HUES64 (cell line): Measurements from ENCODE around the gene ACHE.

Experiments
- H3K27ac ChIP-seq: 2 replicates; pipeline ENCODE4 v1.7.0; 2013; ENCODE audit warnings: low read depth, low read length, inconsistent platforms
- H3K27me3 ChIP-seq: 2 replicates; pipeline ENCODE4 v1.6.1; 2013; ENCODE audit warnings: mild to moderate bottlenecking, low read length; ENCODE audit not compliant: insufficient read depth
- H3K36me3 ChIP-seq: 2 replicates; pipeline ENCODE4 v1.6.1; 2013; ENCODE audit warnings: mild to moderate bottlenecking, low read length; ENCODE audit not compliant: insufficient read depth
- H3K4me1 ChIP-seq: 2 replicates; pipeline ENCODE4 v1.6.1; 2013; ENCODE audit warnings: mild to moderate bottlenecking, low read length, moderate library complexity; ENCODE audit not compliant: insufficient read depth
- H3K4me3 ChIP-seq: 2 replicates; pipeline ENCODE4 v1.5.1; 2013; ENCODE audit warnings: mild to moderate bottlenecking, low read length, moderate library complexity
- H3K9ac ChIP-seq: 2 replicates; pipeline ENCODE4 v1.6.1; 2013; ENCODE audit warnings: mild to moderate bottlenecking, low read depth, low read length
- H3K9me3 ChIP-seq: 2 replicates; pipeline ENCODE4 v1.6.1; 2013; ENCODE audit warnings: low read depth, low read length; ENCODE audit not compliant: insufficient read depth
- WGBS: fragments of 150-250, 120-280 bp; methylation state at CpG from one replicate; pipeline ENCODE4 v1.1.7; 2013; ENCODE audit warnings: missing lambda C conversion rate; 5-methylcytosine and 5-hydroxymethylcytosine counted together

Gene ACHE

DNA sequence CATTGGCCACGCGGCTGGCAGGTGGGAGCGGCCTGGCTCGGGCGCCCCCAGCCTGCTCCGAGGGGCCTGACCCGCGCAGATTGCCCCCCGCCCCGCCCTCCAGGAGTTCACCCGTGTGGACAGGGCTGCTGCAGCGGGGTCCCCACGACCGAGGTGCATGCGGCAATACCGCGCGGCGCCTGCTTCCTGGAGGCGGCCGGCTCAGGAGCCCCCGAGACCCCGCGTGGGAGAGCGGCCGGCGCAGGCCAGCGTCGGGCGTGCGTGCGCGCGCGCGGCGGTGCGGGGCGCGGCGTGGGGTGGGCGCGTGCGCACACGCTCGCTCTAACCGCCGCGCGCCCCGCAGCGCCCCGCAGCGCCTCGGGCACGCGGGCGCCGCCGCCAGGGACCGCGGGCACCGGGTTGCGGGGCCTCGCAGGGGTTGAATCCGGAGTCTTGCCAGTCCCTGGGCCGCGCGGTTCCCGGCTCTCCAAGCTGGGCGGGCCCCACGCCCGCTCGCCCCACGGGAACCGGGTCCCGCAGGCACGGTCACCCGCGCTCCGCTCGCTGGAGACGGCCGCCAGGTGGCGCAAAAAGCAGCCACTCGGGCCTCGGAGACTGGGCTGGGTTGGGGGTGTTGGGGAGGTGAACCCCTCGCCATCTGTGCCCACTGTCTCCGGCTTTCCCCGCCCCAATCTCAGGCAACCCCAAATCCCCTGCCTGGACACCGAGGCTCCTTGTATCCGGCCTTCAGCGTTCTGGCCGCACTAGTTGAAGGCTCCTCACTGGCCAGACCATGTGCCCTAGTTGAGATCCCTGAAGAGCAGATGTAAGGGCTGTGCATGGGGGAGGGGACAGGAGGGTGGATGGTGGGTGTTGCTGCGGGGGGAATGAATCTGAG is 1.3 kb upstream of the ACHE start:
- H3K27ac ChIP-seq, result no peak overlapping the region

DNA sequence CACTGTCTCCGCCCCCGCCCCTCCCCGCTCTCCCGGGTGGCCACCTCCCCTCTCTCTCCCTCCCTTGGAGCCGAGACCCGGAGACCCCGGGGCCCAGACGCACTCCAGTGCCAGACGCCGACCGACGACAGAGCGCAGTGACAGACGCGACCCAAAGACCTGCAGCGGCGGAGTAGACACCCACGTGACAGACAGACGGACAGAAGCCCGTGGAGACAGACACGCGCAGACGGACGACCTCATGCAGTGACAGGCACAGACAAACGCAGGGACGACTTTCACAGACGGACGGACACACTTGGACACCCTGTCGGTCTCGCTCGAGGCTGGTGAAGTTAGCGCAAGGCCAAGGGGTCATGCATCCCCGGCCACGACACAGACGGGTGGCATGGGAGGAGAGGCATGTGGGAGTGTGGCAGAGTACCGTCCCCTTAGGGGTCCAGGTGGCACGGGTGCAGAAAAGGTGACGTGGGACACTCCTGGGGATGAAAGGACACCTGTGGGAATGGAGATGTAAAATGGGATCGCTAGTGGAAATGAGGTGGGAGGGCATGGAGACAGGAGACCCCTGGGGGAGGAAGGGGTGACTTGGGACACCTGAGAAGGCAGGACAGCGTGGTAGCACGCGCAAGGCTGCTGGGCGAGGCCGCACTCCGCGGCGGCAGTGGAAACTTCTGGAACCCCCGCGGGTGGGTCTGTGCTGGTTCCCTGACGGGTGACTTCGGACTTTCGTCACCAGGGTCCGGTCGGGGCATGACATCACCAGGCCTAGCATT is 456 bp upstream of the ACHE start:
- Histone ChIP-seq H3K9me3 (no peaks in the 10 kb centered on the region), H3K27ac (no peak overlapping the region), H3K4me1 (no peaks in the 10 kb centered on the region), H3K4me3 (peak overlapping the region; percentile 37), H3K27me3 (peaks cover 28% of the 10 kb centered on the region), H3K36me3 (no peaks in the 10 kb centered on the region), H3K9ac (no peak overlapping the region)
- WGBS, result 4% methylated on average over 52 of the region's 54 CpGs

More for the DNA sequence above, 1.3 kb upstream of the ACHE start:
- no peaks in the 10 kb centered on the region for H3K36me3 ChIP-seq
- WGBS, result 2% methylated on average over 95 of the region's 95 CpGs
- no peaks in the 10 kb centered on the region for H3K9me3 ChIP-seq
- H3K4me3 ChIP-seq, result peak overlapping the region; percentile 37
- no peaks in the 10 kb centered on the region for H3K4me1 ChIP-seq
- H3K27me3 ChIP-seq, result peaks cover 28% of the 10 kb centered on the region
- H3K9ac ChIP-seq, result no peak overlapping the region

DNA sequence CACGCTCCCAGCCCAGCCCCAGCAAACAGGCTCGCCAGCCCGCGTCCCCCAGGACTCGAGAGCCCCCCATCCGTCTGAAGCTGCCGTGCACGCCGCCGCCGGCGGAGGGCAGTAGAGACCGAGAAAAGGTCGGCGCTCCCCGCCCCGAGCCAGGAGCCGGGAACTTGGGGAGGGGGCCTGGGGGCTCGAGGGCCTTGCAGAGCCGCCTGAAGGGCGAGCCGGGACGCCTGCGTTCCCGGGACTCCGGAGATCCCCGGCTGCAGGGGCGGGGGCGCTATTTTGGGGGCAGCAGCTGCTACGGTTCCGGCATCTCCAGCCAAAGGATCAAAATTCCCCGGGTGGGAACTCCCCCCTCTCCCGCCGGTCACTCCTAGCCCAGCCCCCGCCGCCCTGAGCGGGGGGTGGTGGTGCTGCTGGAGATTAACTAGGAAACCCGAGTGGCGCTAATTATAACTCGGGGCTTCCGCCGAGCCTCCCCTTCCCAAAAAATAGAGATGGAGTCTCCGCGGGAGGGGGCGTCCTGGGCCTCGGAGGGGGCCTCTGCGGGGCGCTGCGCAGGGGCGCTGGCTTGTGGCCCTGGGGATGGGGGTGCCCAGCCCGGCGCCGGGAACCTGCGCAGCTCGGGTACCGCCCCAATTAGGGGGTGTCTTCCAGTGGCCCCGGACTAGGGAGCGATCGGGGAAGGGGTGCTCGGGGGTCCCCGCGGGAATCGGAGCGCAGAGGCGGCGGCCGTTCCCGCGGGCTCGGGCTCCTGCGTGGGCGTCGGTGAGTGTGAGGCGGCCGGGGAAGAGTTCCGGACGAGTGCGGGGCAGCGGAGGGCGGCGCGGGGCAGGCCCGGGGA is 608 bp downstream of the ACHE start:
- H3K9me3 ChIP-seq, result no peaks in the 10 kb centered on the region
- under 1% methylated on average over 83 of the region's 83 CpGs for WGBS
- peaks cover 28% of the 10 kb centered on the region for H3K27me3 ChIP-seq
- H3K4me3 ChIP-seq, result peak overlapping the region; percentile 62
- H3K9ac ChIP-seq, result no peak overlapping the region
- no peaks in the 10 kb centered on the region for H3K36me3 ChIP-seq
- H3K27ac ChIP-seq, result no peak overlapping the region
- H3K4me1 ChIP-seq, result no peaks in the 10 kb centered on the region

DNA sequence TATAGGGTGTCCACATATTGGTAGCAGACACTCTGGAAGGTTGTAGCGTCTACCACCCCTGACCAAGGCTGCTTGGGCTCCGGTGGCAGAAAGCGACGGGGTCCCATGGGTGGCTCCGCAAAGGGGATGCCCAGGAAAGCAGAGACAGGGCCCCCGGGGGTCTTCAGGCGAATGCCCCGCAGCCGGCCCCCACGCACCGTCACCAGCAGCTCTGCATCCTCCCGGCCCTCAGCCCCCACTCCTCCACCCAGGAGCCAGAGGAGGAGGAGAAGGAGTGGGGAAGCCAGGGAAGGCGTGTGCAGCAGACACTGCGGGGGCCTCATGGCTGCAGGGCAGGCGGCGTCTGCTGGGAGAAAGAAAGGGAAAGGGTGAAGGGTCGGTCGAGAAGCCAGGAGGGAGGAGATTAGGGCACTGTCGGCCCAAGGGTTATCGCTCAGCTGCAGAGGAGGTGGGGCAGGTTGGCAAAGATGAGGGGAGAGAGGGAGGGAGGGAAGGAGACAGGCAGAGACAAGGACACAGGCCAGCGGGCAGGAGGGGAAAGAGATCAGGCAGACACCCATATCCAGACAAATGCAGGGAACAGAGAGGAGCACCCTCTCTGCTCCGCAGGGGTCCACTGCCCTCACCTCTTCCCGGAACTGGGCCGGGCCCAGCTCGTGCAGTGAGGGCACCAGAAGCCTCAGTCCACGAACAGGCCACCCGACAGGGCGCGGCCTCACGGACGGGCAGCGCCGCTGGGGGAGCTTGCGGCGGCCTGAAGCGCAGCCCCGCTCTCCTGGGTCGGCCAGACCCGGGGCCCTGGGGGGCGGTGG is 1.6 kb downstream of the ACHE start:
- Histone ChIP-seq H3K27ac (no peak overlapping the region), H3K4me3 (peak overlapping the region; percentile 62), H3K4me1 (no peaks in the 10 kb centered on the region), H3K9me3 (no peaks in the 10 kb centered on the region), H3K27me3 (peaks cover 28% of the 10 kb centered on the region), H3K36me3 (no peaks in the 10 kb centered on the region), H3K9ac (no peak overlapping the region)
- WGBS, result 34% methylated on average over 36 of the region's 40 CpGs

DNA sequence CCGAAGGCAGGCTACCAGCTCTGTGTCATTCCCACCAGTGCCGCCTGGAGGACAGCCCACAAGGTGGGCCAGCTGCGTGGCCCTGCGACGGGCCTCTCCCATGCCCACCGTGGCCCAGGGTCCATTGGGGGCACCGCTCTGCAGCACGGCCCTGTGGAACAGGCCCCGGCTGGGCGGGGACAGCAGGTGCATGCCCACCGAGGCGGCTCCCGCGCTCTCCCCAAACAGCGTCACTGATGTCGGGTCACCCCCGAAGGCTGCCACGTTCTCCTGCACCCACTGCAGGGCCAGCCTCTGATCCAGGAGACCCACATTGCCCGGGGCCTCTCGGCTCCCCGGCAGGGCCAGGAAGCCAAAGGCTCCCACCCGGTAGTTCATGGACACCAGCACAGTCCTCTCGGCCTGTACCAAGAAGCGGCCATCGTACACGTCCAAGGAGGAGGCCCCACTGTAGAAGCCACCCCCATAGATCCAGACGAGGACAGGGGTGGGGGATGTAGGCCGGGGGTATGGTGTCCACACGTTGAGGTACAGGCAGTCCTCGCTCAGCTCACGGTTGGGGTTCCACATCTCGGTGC is 2.3 kb downstream of the ACHE start:
- Histone ChIP-seq H3K27ac (no peak overlapping the region), H3K9ac (no peak overlapping the region), H3K36me3 (peaks cover 4% of the 10 kb centered on the region), H3K4me3 (no peak overlapping the region), H3K4me1 (no peaks in the 10 kb centered on the region), H3K9me3 (no peaks in the 10 kb centered on the region), H3K27me3 (peaks cover 28% of the 10 kb centered on the region)
- WGBS, result 94% methylated on average over 32 of the region's 32 CpGs

DNA sequence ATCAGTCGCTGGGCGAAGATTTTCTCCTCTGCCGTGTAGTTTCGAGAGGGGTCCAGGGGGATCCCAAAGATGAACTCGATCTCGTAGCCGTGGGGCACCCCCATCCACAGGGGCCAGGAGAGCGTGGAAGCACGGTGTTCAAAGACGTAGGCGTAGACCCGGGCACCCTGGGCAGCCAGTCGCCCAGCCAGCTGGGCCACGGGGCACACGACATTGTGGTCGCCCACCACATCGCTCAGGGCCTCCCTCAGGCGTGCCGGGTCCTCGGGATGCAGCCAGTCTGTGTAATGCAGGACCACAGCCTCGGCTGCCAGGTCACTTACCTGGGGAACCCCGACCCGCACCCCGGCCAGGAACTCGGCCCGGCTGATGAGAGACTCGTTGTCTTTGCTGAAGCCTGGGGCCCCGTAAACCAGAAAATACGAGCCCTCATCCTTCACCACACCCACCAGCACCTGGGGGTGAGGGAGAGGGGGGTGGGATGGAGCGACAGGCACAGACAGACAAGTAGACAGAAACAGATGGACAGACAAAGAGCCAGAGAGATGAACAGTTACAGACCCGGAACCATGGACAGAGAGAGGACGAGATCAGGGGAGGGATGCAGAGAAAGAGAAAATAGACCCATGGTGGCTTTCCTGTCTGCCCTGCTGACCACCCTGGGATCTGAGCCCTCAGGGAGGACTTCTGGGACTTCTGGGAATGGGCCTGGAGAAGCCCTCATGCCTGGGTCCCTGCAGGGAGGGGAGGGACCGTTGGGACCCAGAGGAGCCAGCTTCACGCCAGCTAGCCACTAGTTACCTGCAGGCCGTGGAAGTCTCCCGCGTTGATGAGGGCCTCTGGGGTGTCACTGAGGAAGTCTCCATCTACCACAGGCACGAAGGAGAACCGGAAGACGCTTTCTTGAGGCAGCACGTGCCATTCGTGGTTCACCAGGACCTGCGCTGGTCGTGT is 3.0 kb downstream of the ACHE start:
- H3K9ac ChIP-seq, result no peak overlapping the region
- H3K27me3 ChIP-seq, result peaks cover 28% of the 10 kb centered on the region
- no peak overlapping the region for H3K27ac ChIP-seq
- no peaks in the 10 kb centered on the region for H3K9me3 ChIP-seq
- H3K4me3 ChIP-seq, result no peak overlapping the region
- H3K36me3 ChIP-seq, result peaks cover 11% of the 10 kb centered on the region
- H3K4me1 ChIP-seq, result no peaks in the 10 kb centered on the region
- 93% methylated on average over 42 of the region's 44 CpGs for WGBS

DNA sequence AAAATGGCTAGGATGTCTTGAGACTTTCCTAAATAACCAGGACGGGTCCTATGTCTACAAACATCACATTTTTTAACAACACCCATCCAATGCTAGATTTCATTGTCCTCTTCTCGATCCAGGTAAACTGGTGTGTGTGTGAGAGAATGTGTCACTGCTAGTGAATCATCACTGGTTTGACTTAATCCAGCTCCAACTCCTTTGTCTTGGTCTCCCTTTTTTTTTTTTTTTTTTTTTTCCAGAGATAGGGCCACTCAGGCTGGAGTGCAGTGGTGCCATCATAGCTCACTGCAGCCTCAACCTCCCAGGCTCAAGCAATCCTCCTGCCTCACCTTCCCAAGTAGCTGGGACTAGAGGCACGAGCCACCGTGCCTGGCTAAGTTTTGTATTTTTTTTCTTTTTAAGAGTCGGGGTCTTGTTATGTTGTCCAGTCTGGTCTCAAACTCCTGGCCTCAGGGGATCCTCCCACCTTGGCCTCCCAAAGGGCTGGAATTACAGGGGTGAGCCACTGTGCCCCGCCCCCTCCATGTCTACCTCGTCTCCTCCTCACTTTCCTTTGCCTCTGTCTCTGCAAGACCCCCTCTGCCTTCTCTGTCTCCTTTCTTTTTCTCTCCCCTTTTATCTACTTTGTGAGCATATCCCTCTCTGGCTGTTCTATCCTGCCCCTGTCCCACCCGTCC is 4.0 kb downstream of the ACHE start:
- peaks cover 22% of the 10 kb centered on the region for H3K27me3 ChIP-seq
- peaks cover 21% of the 10 kb centered on the region for H3K36me3 ChIP-seq
- peak overlapping the region; percentile 70 for H3K4me3 ChIP-seq
- peak overlapping the region; percentile 36; the same call in 1 of the 2 replicates for H3K27ac ChIP-seq
- 83% methylated on average over 6 of the region's 8 CpGs for WGBS
- no peaks in the 10 kb centered on the region for H3K9me3 ChIP-seq
- no peaks in the 10 kb centered on the region for H3K4me1 ChIP-seq
- peak overlapping the region; percentile 88; the same call in 1 of the 2 replicates for H3K9ac ChIP-seq

DNA sequence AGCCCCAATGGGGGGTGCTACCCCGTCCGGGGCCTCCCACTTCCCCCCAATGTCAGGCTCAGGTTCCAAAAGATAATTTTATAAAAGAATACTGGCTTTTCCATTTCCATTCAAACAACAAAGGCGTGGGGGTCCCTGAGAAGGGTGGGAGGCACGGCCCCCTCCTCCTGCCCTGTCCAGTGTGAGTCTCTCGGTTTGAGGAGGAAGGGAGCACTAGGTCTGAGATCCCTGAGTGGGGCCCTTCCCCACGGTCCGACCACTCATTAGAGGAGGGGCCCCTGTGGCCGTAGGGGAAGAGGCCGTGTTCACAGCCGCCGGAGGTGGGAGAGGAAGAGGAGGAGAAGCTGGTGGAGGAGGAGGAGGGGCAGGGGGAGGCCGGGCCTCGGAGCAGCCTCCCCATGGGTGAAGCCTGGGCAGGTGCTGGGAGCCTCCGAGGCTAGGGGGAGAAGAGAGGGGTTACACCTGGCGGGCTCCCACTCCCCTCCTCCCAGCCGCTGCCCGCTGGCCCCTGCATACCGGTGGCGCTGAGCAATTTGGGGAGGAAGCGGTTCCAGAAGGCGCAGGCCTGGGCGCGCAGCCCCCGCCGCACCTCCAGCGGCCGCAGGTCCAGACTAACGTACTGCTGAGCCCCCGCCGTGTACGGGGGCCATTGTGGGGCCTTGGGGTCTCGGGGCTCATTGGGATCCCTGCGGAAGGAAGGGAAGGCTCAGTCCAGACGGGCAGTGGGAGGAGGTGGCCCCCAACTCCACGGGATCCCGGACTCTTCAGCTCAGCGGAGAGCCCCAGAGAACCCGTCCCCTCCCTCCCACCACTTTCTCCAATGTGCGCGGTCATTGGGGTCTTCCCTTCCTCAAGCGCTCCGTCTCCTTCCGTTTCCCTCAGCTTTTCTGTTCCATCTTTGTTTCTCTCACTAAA is 4.8 kb downstream of the ACHE start:
- H3K27ac ChIP-seq, result peak overlapping the region; percentile 92
- H3K4me3 ChIP-seq, result peak overlapping the region; percentile 70
- H3K36me3 ChIP-seq, result peaks cover 28% of the 10 kb centered on the region
- 34% methylated on average over 41 of the region's 43 CpGs for WGBS
- H3K9ac ChIP-seq, result peak overlapping the region; percentile 88
- no peaks in the 10 kb centered on the region for H3K9me3 ChIP-seq
- H3K27me3 ChIP-seq, result peaks cover 14% of the 10 kb centered on the region
- no peaks in the 10 kb centered on the region for H3K4me1 ChIP-seq
